ENCODE measurements around the gene MYB.

The MYB gene

DNA sequence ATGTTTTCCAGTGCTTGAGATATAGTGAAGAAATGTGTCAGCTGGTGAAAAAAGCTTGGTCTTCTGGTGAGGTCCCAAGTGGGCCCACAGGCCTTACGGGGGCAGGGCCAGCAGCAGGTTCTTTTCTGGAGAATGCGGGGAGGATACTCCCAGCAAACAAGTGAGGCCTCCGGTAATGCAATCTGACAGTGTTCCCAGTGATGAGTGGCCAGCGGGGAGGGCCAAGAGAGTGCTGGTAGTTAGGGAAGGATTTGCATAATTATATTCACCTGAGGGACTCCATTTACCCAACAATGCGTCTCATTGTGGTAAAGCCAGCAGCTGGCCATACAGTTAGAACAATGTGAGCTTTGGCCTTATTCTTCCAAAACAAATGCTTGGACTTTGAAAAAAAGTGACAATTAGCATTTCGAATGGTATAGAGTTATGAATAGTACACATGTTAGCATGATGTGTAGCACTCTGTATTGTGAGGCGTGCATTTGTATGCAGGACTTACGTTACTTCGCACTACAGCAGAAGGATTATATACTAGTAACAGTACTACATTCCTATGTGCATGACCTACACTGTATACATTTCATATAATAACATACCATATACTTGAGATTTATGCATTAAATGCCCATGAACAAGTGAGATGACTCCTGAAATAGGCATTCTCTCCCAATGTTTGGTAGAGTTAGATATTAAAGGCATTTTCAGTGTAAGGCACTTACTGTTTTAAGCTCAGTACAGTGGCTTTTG, 69.8 kb downstream of the MYB start:
- no peak for DNase-seq (ENCODE audit: low read depth in 2 of 2)

DNA sequence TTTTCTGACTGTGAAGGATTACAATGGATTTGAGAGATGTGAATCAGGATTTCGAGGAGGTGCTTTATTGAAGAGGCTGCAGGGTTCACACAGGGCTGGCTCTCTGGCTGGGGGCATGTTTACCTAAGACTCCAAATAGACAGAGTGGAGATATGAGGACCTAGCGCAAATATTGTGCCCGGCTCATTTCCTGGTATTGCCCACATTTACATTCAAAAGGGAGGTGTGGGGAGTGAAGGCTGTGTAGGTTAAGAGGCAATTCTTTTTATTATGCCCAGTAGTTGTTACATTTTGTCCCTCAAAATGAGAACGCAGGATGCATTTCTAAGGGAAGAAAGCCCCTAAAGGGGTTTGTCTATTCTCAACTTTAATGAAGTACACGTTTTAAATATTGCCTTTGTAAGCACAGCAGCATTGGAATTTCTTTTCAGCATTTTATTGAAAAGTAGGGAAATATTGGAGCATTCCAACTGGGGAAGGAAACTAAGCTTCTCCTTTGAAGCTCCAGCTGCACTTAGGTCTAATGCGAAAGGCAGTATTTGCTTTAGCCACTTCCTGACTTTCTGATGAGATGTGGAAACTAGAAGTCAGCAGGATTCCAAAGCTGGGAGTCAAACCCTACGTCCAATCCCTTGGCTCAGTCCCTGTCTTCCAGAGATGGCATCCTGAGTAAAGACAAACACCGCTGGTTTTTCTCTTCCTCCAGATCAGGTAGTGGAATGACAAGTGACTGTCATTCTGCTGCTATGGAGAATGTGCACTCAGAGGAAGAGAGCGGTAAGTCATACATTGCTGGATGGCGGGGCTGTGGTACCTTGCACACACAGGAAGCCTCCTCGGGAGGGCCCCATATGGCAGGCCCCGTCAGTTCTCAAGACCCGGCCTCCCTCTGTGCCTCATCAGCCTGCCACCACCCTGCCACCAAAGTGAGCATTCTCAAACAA, 70.7 kb downstream of the MYB start:
- DNase-seq (ENCODE audit: low read depth in 2 of 2), result no peak

DNA sequence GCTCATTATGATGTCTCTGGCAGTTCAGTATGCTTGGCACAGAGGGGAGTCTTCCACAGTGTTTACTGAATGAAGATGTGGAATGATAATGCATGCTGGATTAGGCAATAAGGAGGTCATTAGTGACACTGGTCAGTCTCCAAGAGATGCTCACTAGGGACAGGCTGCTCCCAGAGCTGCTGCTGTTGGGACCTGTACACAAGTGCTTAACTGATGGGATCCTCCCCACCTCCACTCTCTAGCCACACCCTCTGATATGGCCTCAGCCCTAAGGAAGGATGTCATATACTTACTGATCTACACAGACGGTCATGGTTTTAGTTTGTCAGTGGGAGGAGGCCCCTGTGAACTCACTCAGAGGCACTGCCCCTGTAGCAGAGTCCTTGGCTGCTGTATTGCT, 73.4 kb downstream of the MYB start:
- no peak for DNase-seq (ENCODE audit: low read depth in 2 of 2)

DNA sequence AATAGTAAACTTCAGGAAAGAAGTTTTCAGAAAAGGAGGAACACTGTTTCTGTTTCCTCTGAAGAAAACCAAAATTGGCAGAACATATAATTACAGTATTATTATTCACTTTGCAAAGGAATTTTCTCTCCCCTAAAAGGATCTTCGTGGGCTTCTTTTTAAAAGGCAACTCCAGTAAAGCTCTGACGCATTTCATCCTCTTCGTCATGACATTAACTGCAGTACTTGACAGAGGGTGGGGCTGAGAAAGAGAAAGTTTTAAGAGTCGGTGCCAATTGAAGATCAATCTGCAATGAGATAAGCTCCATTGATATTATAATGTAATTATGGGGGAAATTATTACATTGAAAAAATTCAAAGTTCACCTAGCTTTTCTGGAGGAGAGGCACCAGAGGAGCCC, 75.8 kb downstream of the MYB start:
- DNase-seq (ENCODE audit: low read depth in 2 of 2), result no peak

DNA sequence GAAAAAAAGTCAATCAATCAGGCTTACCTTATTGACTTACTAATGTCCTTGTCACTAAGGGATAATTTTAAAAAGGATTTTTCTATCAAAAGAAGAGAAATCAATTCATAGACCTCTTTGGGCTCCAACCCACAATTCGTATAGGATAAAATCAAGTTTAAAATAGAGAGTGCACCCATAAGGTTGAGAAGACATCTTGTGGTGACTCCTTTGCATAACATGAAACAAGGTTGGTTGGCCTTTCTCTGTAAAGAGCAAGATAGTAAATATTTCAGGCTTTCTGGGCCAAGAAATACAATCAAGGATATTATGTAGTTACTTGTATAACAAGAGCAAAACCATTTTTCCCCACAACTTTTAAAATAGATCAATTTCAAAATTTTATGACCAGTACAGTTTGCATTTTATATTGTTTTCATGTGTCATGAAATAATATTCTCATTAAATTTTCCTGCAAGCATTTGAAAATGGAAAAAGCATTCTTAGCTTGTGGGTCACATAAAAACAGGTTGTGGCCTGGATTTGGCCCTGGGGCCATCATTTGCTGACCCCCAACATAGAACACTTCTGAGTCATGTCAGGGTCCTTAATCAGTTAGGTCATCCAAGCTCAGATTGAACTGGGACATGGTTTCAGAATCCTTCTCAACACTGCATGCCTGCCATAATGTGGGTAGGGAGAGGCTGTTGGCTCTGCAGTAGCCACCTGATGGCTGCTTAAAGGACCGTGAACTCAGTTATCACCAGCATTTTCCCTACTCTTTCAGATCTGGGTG, 76.7 kb downstream of the MYB start:
- no peak for DNase-seq (ENCODE audit: low read depth in 2 of 2)

DNA sequence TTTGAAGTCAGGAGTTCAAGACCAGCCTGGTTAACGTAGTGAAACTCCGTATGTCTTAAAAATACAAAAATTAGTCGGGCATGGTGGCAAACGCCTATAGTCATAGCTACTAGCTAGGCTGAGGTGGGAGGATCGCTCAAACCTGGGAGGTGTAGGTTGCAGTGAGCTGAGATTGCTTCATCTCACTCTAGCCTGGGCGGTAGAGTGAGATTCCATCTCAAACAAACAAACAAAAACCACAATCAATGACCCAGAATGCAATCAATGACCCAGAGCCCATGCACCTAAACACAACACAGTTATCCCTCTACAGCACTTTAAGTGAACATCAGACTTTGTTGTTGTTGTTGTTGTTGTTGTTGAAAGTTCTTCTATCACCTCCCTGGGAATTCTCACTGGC, 77.9 kb downstream of the MYB start:
- no peak for DNase-seq (ENCODE audit: low read depth in 2 of 2)

DNA sequence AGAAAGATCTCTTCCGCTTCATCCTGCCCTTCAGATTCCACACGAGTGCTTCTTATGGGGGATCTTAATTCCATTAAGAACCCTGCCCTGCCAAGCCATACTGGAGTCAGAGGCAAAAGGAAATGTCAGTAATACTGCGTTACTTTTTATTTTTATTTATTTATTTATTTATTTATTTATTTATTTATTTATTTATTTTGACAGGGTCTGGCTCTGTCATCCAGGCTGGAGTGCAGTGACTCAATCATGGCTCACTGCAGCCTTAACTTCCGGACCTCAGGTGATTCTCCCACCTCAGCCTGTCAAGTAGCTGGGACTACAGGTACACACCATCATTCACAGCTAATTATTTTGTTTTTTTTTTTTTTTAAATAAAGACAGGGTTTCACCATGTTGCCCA, 79.5 kb downstream of the MYB start:
- DNase-seq (ENCODE audit: low read depth in 2 of 2), result no peak

DNA sequence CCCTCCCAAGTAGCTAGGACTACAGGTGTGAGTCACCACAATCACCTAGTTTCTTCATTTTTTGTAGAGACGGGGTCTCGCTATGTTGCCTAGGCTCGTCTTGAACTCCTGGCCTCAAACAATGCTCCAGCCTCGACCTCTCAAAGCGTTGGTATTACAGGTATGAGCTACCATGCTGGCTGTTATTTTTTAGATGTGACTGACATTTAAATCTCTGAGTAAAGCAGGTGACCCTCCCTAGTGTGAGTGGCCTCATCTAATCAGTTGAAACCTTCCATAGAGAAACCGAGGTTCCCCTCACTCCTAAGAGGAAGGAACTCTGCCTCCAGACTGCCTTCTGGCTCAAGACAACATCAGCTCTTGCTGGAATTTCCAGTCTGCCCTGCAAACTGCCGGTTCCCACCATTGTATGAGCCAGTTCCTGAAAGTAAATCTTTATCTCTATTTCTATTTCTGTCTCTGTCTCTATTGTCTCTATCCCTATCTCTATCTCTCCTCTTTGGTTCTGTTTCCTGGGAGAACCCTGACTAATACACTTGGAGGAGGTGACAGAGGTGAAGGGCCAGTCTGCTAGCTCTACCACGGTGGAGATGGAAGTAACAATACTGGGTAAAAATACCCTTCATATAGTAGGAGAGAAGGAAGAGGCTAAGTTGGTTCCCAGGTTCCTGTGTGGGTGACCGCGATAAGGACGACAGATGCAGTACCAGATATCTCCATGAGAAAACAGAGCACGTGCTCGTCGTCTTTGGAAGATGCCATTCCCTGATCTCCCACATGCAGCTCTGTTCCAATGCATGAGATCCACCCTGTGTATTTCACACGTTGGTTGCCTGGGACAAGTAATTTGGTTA, 81.0 kb downstream of the MYB start:
- no peak for DNase-seq (ENCODE audit: low read depth in 2 of 2)

DNA sequence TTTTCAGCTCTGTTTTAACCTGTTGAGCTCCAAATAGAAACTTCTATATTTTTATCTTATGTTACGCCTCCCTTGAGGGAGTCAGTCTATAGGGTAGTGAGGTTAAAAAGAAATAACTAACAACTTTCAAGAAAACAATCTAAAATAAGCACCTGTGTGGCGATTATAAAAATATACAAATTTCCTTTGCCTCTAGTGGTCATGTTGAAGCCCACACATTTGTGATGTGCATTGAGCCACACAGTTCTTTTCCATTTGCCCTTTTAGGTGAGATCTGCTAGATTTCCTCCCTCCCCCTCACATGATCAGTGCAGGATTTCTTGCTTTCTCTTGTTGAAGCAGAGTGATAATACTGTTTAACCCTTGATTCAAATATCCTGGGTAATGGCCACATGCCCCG, 84.2 kb downstream of the MYB start:
- no peak for DNase-seq (ENCODE audit: low read depth in 2 of 2)

DNA sequence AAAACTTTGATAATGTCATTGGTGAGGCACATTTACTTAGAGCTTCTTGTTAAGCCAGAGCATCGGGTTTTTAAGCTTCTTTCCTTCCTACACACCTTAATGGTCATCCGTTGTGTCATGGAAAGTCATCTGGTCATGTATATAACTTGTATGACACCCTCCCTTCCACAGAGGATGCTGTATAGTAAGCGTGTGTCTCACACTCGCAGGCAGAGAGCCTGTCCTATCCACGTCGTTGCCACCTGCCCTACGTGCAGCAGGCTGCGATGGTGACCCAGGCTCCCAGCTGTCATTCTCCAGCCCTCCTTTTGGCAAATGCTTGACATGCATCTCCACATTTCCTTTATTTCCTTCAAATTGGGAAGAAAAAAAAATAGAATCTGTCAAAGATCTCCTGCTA, 85.6 kb downstream of the MYB start:
- no peak for DNase-seq (ENCODE audit: low read depth in 2 of 2)

DNA sequence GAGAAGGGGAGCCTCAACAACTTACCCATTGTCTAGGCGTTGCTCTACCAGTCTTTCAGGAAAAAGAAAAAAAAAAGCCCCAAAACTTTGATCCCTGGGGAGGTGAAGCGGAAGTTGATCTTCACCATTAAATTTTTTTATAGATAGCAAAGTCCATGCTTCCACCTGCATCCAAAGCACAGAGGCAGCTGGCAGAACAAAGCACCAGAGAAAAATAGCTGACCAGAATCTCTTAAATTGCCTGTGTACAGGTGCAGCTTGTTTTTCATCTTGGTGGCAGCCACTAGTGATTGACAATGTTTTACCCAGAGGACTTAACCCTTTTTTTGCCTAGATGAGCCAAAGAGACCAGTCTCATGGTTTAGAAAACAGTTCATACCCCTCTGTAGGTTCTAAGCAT, 86.0 kb downstream of the MYB start:
- no peak for DNase-seq (ENCODE audit: low read depth in 2 of 2)

DNA sequence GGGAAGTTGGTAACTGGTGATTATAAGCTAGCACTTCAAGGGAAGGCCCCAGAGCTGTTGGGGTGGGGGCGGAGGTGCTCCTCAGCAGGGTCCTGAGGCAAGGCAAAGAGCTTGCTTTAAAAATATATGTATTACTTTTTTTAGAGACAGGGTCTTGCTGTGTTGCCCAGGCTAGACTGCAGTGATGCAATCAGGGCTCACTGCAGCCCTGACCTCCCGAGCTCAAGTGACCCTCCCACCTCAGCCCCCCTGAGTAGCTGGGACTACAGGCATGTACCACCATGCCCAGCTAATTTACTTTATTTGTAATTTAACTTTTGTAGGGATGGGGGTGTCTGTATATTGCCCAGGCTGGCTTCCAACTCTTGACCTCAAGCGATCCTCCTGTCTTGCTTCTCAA, 87.2 kb downstream of the MYB start:
- no peak for DNase-seq (ENCODE audit: low read depth in 2 of 2)

DNA sequence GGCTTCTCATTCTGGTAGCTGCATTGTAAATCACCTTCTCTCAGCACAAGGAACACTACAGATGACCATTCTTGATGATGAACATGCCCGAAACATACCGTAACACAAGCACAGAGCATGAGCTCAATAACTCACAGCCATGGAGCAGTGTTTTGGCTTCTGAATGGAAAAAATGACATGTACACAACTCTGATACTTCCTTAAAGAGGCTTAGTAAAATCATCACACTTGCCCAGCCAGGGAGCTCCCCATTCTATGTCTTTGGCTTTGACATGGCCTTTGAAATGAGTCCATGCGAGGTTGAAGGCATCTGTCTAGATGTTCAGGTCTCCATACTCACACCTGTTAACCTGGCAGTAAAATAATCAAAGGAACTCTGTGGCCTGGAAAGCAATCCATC, 87.6 kb downstream of the MYB start:
- DNase-seq (ENCODE audit: low read depth in 2 of 2), result no peak
